WTC11 (cell line): Measurements from ENCODE around the gene FMNL2. TPM values are rescaled to one million over a fixed set of nuclear protein-coding genes. Genes with fewer than 3 reads are reported as not detected.

ENCODE experiments used
- ATAC-seq: fragments of 200-7000 bp; cut with Tn5 transposase; 2 replicates; pipeline ENCODE4 v1.10.0; 2021; ENCODE audit warnings: mild to moderate bottlenecking, moderate library complexity
- CTCF ChIA-PET: fragments of 300-600 bp; sonication (Branson Sonifier 250); formaldehyde crosslinking; loops from one replicate; lab custom pipeline; 2021; ENCODE audit warnings: antibody characterized with exemption; lab: Charles Lee
- POLR2A ChIA-PET: fragments of 350-600 bp; sonication (Branson Sonifier 250); formaldehyde crosslinking; loops from one replicate; lab custom pipeline; 2021; ENCODE audit warnings: antibody characterized with exemption; lab: Charles Lee
- DNase-seq: peaks from one replicate; pipeline ENCODE4 v3.0.0; 2021; ENCODE audit warnings: low spot score
- H3K27ac Mint-ChIP-seq: 2 replicates; pipeline ENCODE4 v1.8.0; 2021; ENCODE audit warnings: mixed read lengths
- H3K27me3 Mint-ChIP-seq: 2 replicates; pipeline ENCODE4 v1.8.0; 2021; ENCODE audit warnings: low read depth, mild to moderate bottlenecking, moderate library complexity, mixed read lengths
- H3K36me3 Mint-ChIP-seq: 2 replicates; pipeline ENCODE4 v1.8.0; 2021; ENCODE audit warnings: mixed read lengths
- H3K4me1 Mint-ChIP-seq: 2 replicates; pipeline ENCODE4 v1.8.0; 2022; ENCODE audit warnings: mixed read lengths
- H3K4me3 Mint-ChIP-seq: 2 replicates; pipeline ENCODE4 v1.8.0; 2021; ENCODE audit warnings: mild to moderate bottlenecking, moderate library complexity, mixed read lengths
- H3K9me3 Mint-ChIP-seq: 2 replicates; pipeline ENCODE4 v1.8.0; 2021; ENCODE audit warnings: mixed read lengths
- AFF4 ChIP-seq: sonication (generic); formaldehyde crosslinking; IDR thresholded peaks from 2 replicates; pipeline ENCODE4 v1.8.1; 2023; ENCODE audit warnings: mild to moderate bottlenecking, missing genetic modification reagents, borderline replicate concordance
- AR ChIP-seq: fragments of 250-450 bp; sonication (Bioruptor Pico); IDR thresholded peaks from 2 replicates; pipeline ENCODE4 v1.9.0; 2021; ENCODE audit warnings: mild to moderate bottlenecking
- ATF3 ChIP-seq: sonication (generic); formaldehyde crosslinking; conservative IDR thresholded peaks from 2 replicates; pipeline ENCODE4 v1.8.1; 2022; ENCODE audit warnings: mild to moderate bottlenecking, missing genetic modification reagents
- CREM ChIP-seq: sonication (generic); formaldehyde crosslinking; IDR thresholded peaks from 2 replicates; pipeline ENCODE4 v1.8.1; 2022; ENCODE audit warnings: mild to moderate bottlenecking, missing genetic modification reagents, moderate library complexity
- ELF4 ChIP-seq: sonication (generic); formaldehyde crosslinking; IDR thresholded peaks from 2 replicates; pipeline ENCODE4 v1.8.1; 2022; ENCODE audit warnings: low read depth, mild to moderate bottlenecking, moderate library complexity, missing genetic modification reagents
- GABPB1 ChIP-seq: sonication (generic); formaldehyde crosslinking; IDR thresholded peaks from 2 replicates; pipeline ENCODE4 v1.8.1; 2023; ENCODE audit warnings: mild to moderate bottlenecking, missing genetic modification reagents
- JAZF1 ChIP-seq: fragments of 250-450 bp; sonication (Bioruptor Pico); IDR thresholded peaks from 2 replicates; pipeline ENCODE4 v1.9.0; 2021; ENCODE audit warnings: moderate library complexity, mild to moderate bottlenecking, inconsistent platforms
- JUN ChIP-seq: sonication (generic); formaldehyde crosslinking; IDR thresholded peaks from 2 replicates; pipeline ENCODE4 v1.8.0; 2023; ENCODE audit warnings: mild to moderate bottlenecking, missing genetic modification reagents
- MLX ChIP-seq: sonication (generic); formaldehyde crosslinking; IDR thresholded peaks from 2 replicates; pipeline ENCODE4 v1.8.1; 2023; ENCODE audit warnings: mild to moderate bottlenecking, missing genetic modification reagents, moderate library complexity
- NFATC4 ChIP-seq: fragments of 250-450 bp; sonication (Bioruptor Pico); IDR thresholded peaks from 2 replicates; pipeline ENCODE4 v1.9.0; 2021; ENCODE audit warnings: mild to moderate bottlenecking
- NR1H2 ChIP-seq: sonication (generic); formaldehyde crosslinking; IDR thresholded peaks from 2 replicates; pipeline ENCODE4 v1.9.0; 2021; ENCODE audit warnings: mild to moderate bottlenecking, moderate library complexity, missing genetic modification reagents
- PREB ChIP-seq: sonication (generic); formaldehyde crosslinking; IDR thresholded peaks from 2 replicates; pipeline ENCODE4 v1.8.1; 2022; ENCODE audit warnings: mild to moderate bottlenecking, missing genetic modification reagents, moderate library complexity, borderline replicate concordance
- RORB ChIP-seq: fragments of 250-450 bp; sonication (Bioruptor Pico); IDR thresholded peaks from 2 replicates; pipeline ENCODE4 v1.9.0; 2021; ENCODE audit warnings: mild to moderate bottlenecking
- SP1 ChIP-seq: sonication (generic); formaldehyde crosslinking; conservative IDR thresholded peaks from 2 replicates; pipeline ENCODE4 v1.8.1; 2022; ENCODE audit warnings: missing genetic modification reagents
- STAT6 ChIP-seq: sonication (generic); formaldehyde crosslinking; conservative IDR thresholded peaks from 2 replicates; pipeline ENCODE4 v1.8.1; 2023; ENCODE audit warnings: mild to moderate bottlenecking, low read depth, missing genetic modification reagents, moderate library complexity
- ZNF263 ChIP-seq: sonication (generic); formaldehyde crosslinking; IDR thresholded peaks from 2 replicates; pipeline ENCODE4 v1.8.1; 2022; ENCODE audit warnings: low read depth, mild to moderate bottlenecking, moderate library complexity, missing genetic modification reagents
- ZNF396 ChIP-seq: fragments of 250-450 bp; sonication (Bioruptor Pico); IDR thresholded peaks from 2 replicates; pipeline ENCODE4 v1.8.0; 2021; ENCODE audit warnings: mild to moderate bottlenecking, moderate library complexity, borderline replicate concordance
- ZNF416 ChIP-seq: fragments of 250-450 bp; sonication (Bioruptor Pico); IDR thresholded peaks from 2 replicates; pipeline ENCODE4 v1.9.0; 2021; ENCODE audit warnings: mild to moderate bottlenecking, inconsistent platforms
- ZNF423 ChIP-seq: fragments of 250-450 bp; sonication (Bioruptor Pico); IDR thresholded peaks from 2 replicates; pipeline ENCODE4 v2.1.2; 2022; ENCODE audit warnings: mild to moderate bottlenecking, moderate library complexity
- ZNF512 ChIP-seq: sonication (generic); formaldehyde crosslinking; IDR thresholded peaks from 2 replicates; pipeline ENCODE4 v1.8.1; 2022; ENCODE audit warnings: missing genetic modification reagents, borderline replicate concordance
- total RNA-seq: library from RNA; stranded (reverse); gene quantifications from 3 replicates; pipeline ENCODE4 v1.2.3, GENCODE V29; 2021

FMNL2 gene
- total RNA-seq, 1 experiment from 2014 or later = 43.0 TPM

GRCh38 chr2:152613235-152613634 lies 278.3 kb downstream of the FMNL2 start (continued):
- no peak for TF ChIP-seq ZNF396
- TF ChIP-seq ZNF416 (CRISPR knock-in tag) = no peak

GRCh38 chr2:152615177-152615576 lies 280.2 kb downstream of the FMNL2 start:
- CTCF ChIA-PET = interaction anchor here (0.9 kb wide), 1 partner anchor 21 kb away, joined by 5 read pairs; no protein-coding TSS in a partner anchor
- H3K36me3 Mint-ChIP-seq = peaks cover 45% of the 10 kb centered on the region
- H3K4me3 Mint-ChIP-seq = no peak overlapping the region
- DNase-seq (no peak), ATAC-seq (no peak)
- POLR2A ChIA-PET = no interaction called here
- no peak for TF ChIP-seq PREB
- no peak for TF ChIP-seq SP1 (CRISPR knock-in tag)
- TF ChIP-seq ZNF512 (CRISPR knock-in tag) = no peak
- TF ChIP-seq STAT6 (CRISPR knock-in tag) = no peak
- TF ChIP-seq MLX = no peak
- no peak for TF ChIP-seq RORB (CRISPR knock-in tag)
- no peak for TF ChIP-seq AFF4
- TF ChIP-seq ATF3 = no peak
- TF ChIP-seq JAZF1 (CRISPR knock-in tag) = no peak
- no peak for TF ChIP-seq ZNF423 (CRISPR knock-in tag)
- TF ChIP-seq NFATC4 = no peak
- no peak for TF ChIP-seq NR1H2 (CRISPR knock-in tag)
- TF ChIP-seq ZNF263 (CRISPR knock-in tag) = no peak
- TF ChIP-seq JUN (CRISPR knock-in tag) = no peak
- TF ChIP-seq GABPB1 = no peak
- TF ChIP-seq ZNF416 (CRISPR knock-in tag) = no peak
- TF ChIP-seq AR (CRISPR knock-in tag) = no peak
- TF ChIP-seq ELF4 (CRISPR knock-in tag) = no peak
- TF ChIP-seq CREM (CRISPR knock-in tag) = no peak
- no peaks in the 10 kb centered on the region for H3K4me1 Mint-ChIP-seq
- H3K27ac Mint-ChIP-seq = no peak overlapping the region
- no peaks in the 10 kb centered on the region for H3K27me3 Mint-ChIP-seq
- no peaks in the 10 kb centered on the region for H3K9me3 Mint-ChIP-seq
